Glutamatergic neuron (in vitro differentiated cells): Measurements from ENCODE around the gene NEK1. TPM values are rescaled to one million over a fixed set of nuclear protein-coding genes. Genes with fewer than 3 reads are reported as not detected.

Experiments used
- DNase-seq: peaks from one replicate; pipeline ENCODE4 v3.0.0; 2022
- H3K27ac Mint-ChIP-seq: one replicate; pipeline ENCODE4 v1.8.0; 2020; ENCODE audit warnings: mild to moderate bottlenecking, mixed read lengths, inconsistent platforms; ENCODE audit not compliant: unreplicated experiment
- H3K27me3 Mint-ChIP-seq: one replicate; pipeline ENCODE4 v1.8.0; 2020; ENCODE audit warnings: mild to moderate bottlenecking, moderate library complexity, mixed read lengths, inconsistent platforms; ENCODE audit not compliant: unreplicated experiment
- H3K36me3 Mint-ChIP-seq: one replicate; pipeline ENCODE4 v1.8.0; 2020; ENCODE audit warnings: mild to moderate bottlenecking, mixed read lengths, inconsistent platforms; ENCODE audit not compliant: unreplicated experiment
- H3K4me1 Mint-ChIP-seq: one replicate; pipeline ENCODE4 v1.8.0; 2020; ENCODE audit warnings: mild to moderate bottlenecking, low read depth, mixed read lengths, inconsistent platforms; ENCODE audit not compliant: unreplicated experiment
- H3K4me3 Mint-ChIP-seq: one replicate; pipeline ENCODE4 v1.8.0; 2020; ENCODE audit warnings: mild to moderate bottlenecking, mixed read lengths, inconsistent platforms; ENCODE audit not compliant: unreplicated experiment
- H3K9me3 Mint-ChIP-seq: one replicate; pipeline ENCODE4 v1.8.0; 2020; ENCODE audit warnings: mild to moderate bottlenecking, moderate library complexity, mixed read lengths, inconsistent platforms; ENCODE audit not compliant: unreplicated experiment
- CTCF ChIP-seq: fragments of 200-600 bp; sonication (generic); IDR thresholded peaks from one replicate; pipeline ENCODE4 v1.5.0; 2021; ENCODE audit not compliant: partially characterized antibody, unreplicated experiment
- total RNA-seq: library from RNA; stranded (reverse); fragmentation: NEBNext Ultra II Directional; extraction: Animal tissue kit (Norgen Biotek cat#: 25700); gene quantifications from one replicate; pipeline ENCODE4 v1.2.1, GENCODE V29; 2021; ENCODE audit not compliant: unreplicated experiment

The NEK1 gene
- total RNA-seq, 1 donor from 2014 or later = 23.2 TPM

GRCh38 chr4:169345316-169345721 lies 267.1 kb downstream of the NEK1 start:
- Mint-ChIP-seq H3K9me3 (peaks cover 8% of the 10 kb centered on the region), H3K27ac (no peak overlapping the region), H3K4me1 (peaks cover 21% of the 10 kb centered on the region), H3K36me3 (no peaks in the 10 kb centered on the region), H3K4me3 (no peak overlapping the region), H3K27me3 (no peaks in the 10 kb centered on the region)
- no peak for TF ChIP-seq CTCF
- no peak for DNase-seq

Other genes starting within 250 kb of the NEK1 start
- 58.1 TPM for gene CLCN3, start 8.0 kb upstream of the NEK1 start, total RNA-seq
- 25.0 TPM for gene HPF1, start 145.4 kb upstream of the NEK1 start, total RNA-seq